ENCODE measurements around the gene UGT1A10.

GRCh38 chr2:233794128-233794658 is 157.9 kb downstream of the UGT1A10 start:
- TF ChIP-seq EZH2phosphoT487 (IDR thresholded peaks at IDR 0.05; ENCODE audit: borderline replicate concordance, low read length): no peak
- TF ChIP-seq CTCF (IDR thresholded peaks at IDR 0.05; ENCODE audit: low read depth, low read length, poor library complexity, severe bottlenecking): no peak

Data from DOHH2 (cell line).